DOHH2 (cell line): ENCODE measurements around the gene CREB5.

Source experiments
- H3F3A ChIP-seq: fragments of 200-600 bp; sonication (generic), shearing (Covaris generic); 2 replicates; pipeline ENCODE4 v1.6.0; 2016; ENCODE audit warnings: antibody characterized with exemption, mild to moderate bottlenecking; ENCODE audit not compliant: control insufficient read depth, insufficient read depth
- H3K27ac ChIP-seq: fragments of 200-600 bp; sonication (generic); 2 replicates; pipeline ENCODE4 v1.5.1; 2014; ENCODE audit warnings: low read depth, mild to moderate bottlenecking, low read length, moderate library complexity
- H3K27me3 ChIP-seq: fragments of 200-600 bp; sonication (generic); 2 replicates; pipeline ENCODE4 v1.6.1; 2014; ENCODE audit warnings: mild to moderate bottlenecking, low read length, mixed read lengths; ENCODE audit not compliant: control insufficient read depth
- H3K36me3 ChIP-seq: fragments of 200-600 bp; sonication (generic); 2 replicates; pipeline ENCODE4 v1.6.1; 2014; ENCODE audit warnings: mild to moderate bottlenecking, low read length, moderate library complexity, mixed read lengths; ENCODE audit not compliant: control insufficient read depth
- H3K4me1 ChIP-seq: fragments of 200-600 bp; sonication (generic); 2 replicates; pipeline ENCODE4 v1.6.1; 2014; ENCODE audit warnings: mild to moderate bottlenecking, low read length, mixed read lengths; ENCODE audit not compliant: control insufficient read depth
- H3K4me2 ChIP-seq: fragments of 200-600 bp; sonication (generic); 2 replicates; pipeline ENCODE4 v1.6.0; 2014; ENCODE audit warnings: mild to moderate bottlenecking, low read length, moderate library complexity
- H3K4me3 ChIP-seq: fragments of 200-600 bp; sonication (generic); 2 replicates; pipeline ENCODE4 v1.5.1; 2014; ENCODE audit warnings: mild to moderate bottlenecking, low read length, mixed read lengths
- H3K79me2 ChIP-seq: fragments of 200-600 bp; sonication (generic); 2 replicates; pipeline ENCODE4 v1.6.1; 2014; ENCODE audit warnings: mild to moderate bottlenecking, low read length, mixed read lengths; ENCODE audit not compliant: control insufficient read depth
- H3K9me2 ChIP-seq: fragments of 200-600 bp; sonication (generic); replicated peaks from 2 replicates; pipeline ENCODE4 v1.6.1; 2014; ENCODE audit warnings: mild to moderate bottlenecking, low read length, mixed read lengths; ENCODE audit not compliant: control insufficient read depth
- H3K9me3 ChIP-seq: fragments of 200-600 bp; sonication (generic); 2 replicates; pipeline ENCODE4 v1.6.1; 2014; ENCODE audit warnings: antibody characterized with exemption, low read length, mixed read lengths; ENCODE audit not compliant: control insufficient read depth, insufficient read depth
- H4K20me1 ChIP-seq: fragments of 200-600 bp; sonication (generic); 2 replicates; pipeline ENCODE4 v1.6.0; 2014; ENCODE audit warnings: low read depth, mild to moderate bottlenecking, antibody characterized with exemption, low read length, moderate library complexity; ENCODE audit not compliant: control insufficient read depth, insufficient read depth
- CTCF ChIP-seq: fragments of 200-600 bp; sonication (generic); IDR thresholded peaks from one replicate; pipeline ENCODE4 v1.5.1; 2014; ENCODE audit warnings: antibody characterized with exemption, mild to moderate bottlenecking, low read depth, low read length; ENCODE audit not compliant: poor library complexity, severe bottlenecking
- EZH2phosphoT487 ChIP-seq: fragments of 200-600 bp; sonication (generic); IDR thresholded peaks from 2 replicates; pipeline ENCODE4 v1.6.1; 2017; ENCODE audit warnings: borderline replicate concordance, mild to moderate bottlenecking, antibody characterized with exemption, low read length, moderate library complexity, mixed read lengths

CREB5 gene

GRCh38 chr7:28660132-28660531 is 247.8 kb downstream of the CREB5 start:
- Histone ChIP-seq H3K9me3 (peaks cover 24% of the 10 kb centered on the region), H3K27me3 (no peaks in the 10 kb centered on the region), H4K20me1 (peaks cover 3% of the 10 kb centered on the region; the same call in 1 of the 2 replicates), H3K27ac (no peak overlapping the region), H3K79me2 (no peaks in the 10 kb centered on the region), H3F3A (no peaks in the 10 kb centered on the region), H3K4me1 (peaks cover 10% of the 10 kb centered on the region), H3K4me3 (no peak overlapping the region), H3K4me2 (no peak overlapping the region), H3K9me2 (no peaks in the 10 kb centered on the region), H3K36me3 (no peaks in the 10 kb centered on the region)
- no peak for TF ChIP-seq EZH2phosphoT487
- no peak for TF ChIP-seq CTCF

GRCh38 chr7:28661826-28662595 is 249.7 kb downstream of the CREB5 start:
- Histone ChIP-seq H3K79me2 (no peaks in the 10 kb centered on the region), H3K27ac (no peak overlapping the region), H3K27me3 (no peaks in the 10 kb centered on the region), H3K4me3 (no peak overlapping the region), H3K4me1 (peaks cover 10% of the 10 kb centered on the region), H3K9me2 (no peaks in the 10 kb centered on the region), H3K36me3 (no peaks in the 10 kb centered on the region), H3K9me3 (peaks cover 24% of the 10 kb centered on the region), H3F3A (no peaks in the 10 kb centered on the region), H4K20me1 (peaks cover 5% of the 10 kb centered on the region; the same call in 1 of the 2 replicates), H3K4me2 (no peak overlapping the region)
- TF ChIP-seq EZH2phosphoT487 = no peak
- TF ChIP-seq CTCF = no peak

- no peak overlapping the region for H3K27ac ChIP-seq
- no peaks in the 10 kb centered on the region for H3K9me2 ChIP-seq
- H3F3A ChIP-seq = no peaks in the 10 kb centered on the region
- H3K9me3 ChIP-seq = no peaks in the 10 kb centered on the region
- no peak overlapping the region for H3K4me3 ChIP-seq
- no peaks in the 10 kb centered on the region for H3K27me3 ChIP-seq
- no peak overlapping the region for H3K4me2 ChIP-seq
- H3K79me2 ChIP-seq = no peaks in the 10 kb centered on the region
- H3K4me1 ChIP-seq = peaks cover 16% of the 10 kb centered on the region
- H3K36me3 ChIP-seq = no peaks in the 10 kb centered on the region
- TF ChIP-seq CTCF = no peak
- no peak for TF ChIP-seq EZH2phosphoT487
- peaks cover 5% of the 10 kb centered on the region; the same call in 1 of the 2 replicates for H4K20me1 ChIP-seq
Observed at GRCh38 chr7:28666154-28666553, 253.8 kb downstream of the CREB5 start.
